ENCODE measurements around the gene NECAB2.
A peak's percentile ranks its signal among the peaks of the same experiment; 100 is the strongest.

Gene NECAB2

GRCh38 chr16:83992624-83993023, 24.6 kb downstream of the NECAB2 start:
- no peak for DNase-seq (ENCODE audit: low read depth in 2 of 2)

- no peak for DNase-seq (ENCODE audit: low read depth in 2 of 2)
Observed at GRCh38 chr16:83994087-83994486, 26.0 kb downstream of the NECAB2 start.

GRCh38 chr16:83994703-83995102, 26.7 kb downstream of the NECAB2 start:
- DNase-seq (ENCODE audit: low read depth in 2 of 2) = no peak

GRCh38 chr16:83995754-83996153, 27.7 kb downstream of the NECAB2 start:
- no peak for DNase-seq (ENCODE audit: low read depth in 2 of 2)

- no peak for DNase-seq (ENCODE audit: low read depth in 2 of 2)
Observed at GRCh38 chr16:83996481-83997252, 28.6 kb downstream of the NECAB2 start.

GRCh38 chr16:83998091-83998490, 30.0 kb downstream of the NECAB2 start:
- no peak for DNase-seq (ENCODE audit: low read depth in 2 of 2)

- no peak for DNase-seq (ENCODE audit: low read depth in 2 of 2)
Observed at GRCh38 chr16:84000989-84001642, 33.1 kb downstream of the NECAB2 start.

GRCh38 chr16:84001726-84002125, 33.7 kb downstream of the NECAB2 start:
- DNase-seq (ENCODE audit: low read depth in 2 of 2) = no peak

- no peak for DNase-seq (ENCODE audit: low read depth in 2 of 2)
Observed at GRCh38 chr16:84003038-84003437, 35.0 kb downstream of the NECAB2 start.

- no peak for DNase-seq (ENCODE audit: low read depth in 2 of 2)
Observed at GRCh38 chr16:84004442-84004841, 36.4 kb downstream of the NECAB2 start.

GRCh38 chr16:84005391-84005790, 37.3 kb downstream of the NECAB2 start:
- no peak for DNase-seq (ENCODE audit: low read depth in 2 of 2)

GRCh38 chr16:84007520-84007919, 39.5 kb downstream of the NECAB2 start:
- no peak for DNase-seq (ENCODE audit: low read depth in 2 of 2)

- DNase-seq (ENCODE audit: low read depth in 2 of 2) = no peak
Observed at GRCh38 chr16:84007965-84008364, 39.9 kb downstream of the NECAB2 start.

GRCh38 chr16:84009282-84009681, 41.2 kb downstream of the NECAB2 start:
- no peak for DNase-seq (ENCODE audit: low read depth in 2 of 2)

- DNase-seq (ENCODE audit: low read depth in 2 of 2) = peak; percentile 55 to 73
Observed at GRCh38 chr16:84013787-84014569, 45.9 kb downstream of the NECAB2 start.

GRCh38 chr16:84014570-84015327, 46.7 kb downstream of the NECAB2 start:
- DNase-seq (ENCODE audit: low read depth in 2 of 2) = no peak

GRCh38 chr16:84015399-84015798, 47.4 kb downstream of the NECAB2 start:
- no peak for DNase-seq (ENCODE audit: low read depth in 2 of 2)

- DNase-seq (ENCODE audit: low read depth in 2 of 2) = no peak
Observed at GRCh38 chr16:84016477-84016876, 48.4 kb downstream of the NECAB2 start.

GRCh38 chr16:84018710-84019109, 50.7 kb downstream of the NECAB2 start:
- DNase-seq (ENCODE audit: low read depth in 2 of 2) = no peak

GRCh38 chr16:84020353-84020752, 52.3 kb downstream of the NECAB2 start:
- DNase-seq (ENCODE audit: low read depth in 2 of 2) = no peak

- no peak for DNase-seq (ENCODE audit: low read depth in 2 of 2)
Observed at GRCh38 chr16:84021488-84021887, 53.4 kb downstream of the NECAB2 start.

- no peak for DNase-seq (ENCODE audit: low read depth in 2 of 2)
Observed at GRCh38 chr16:84022644-84023043, 54.6 kb downstream of the NECAB2 start.
